A549 (cell line): ENCODE measurements around the gene DQX1. TPM values are rescaled to one million over a fixed set of nuclear protein-coding genes. Genes with fewer than 3 reads are reported as not detected.

ENCODE experiments used
- ATAC-seq, 2 experiments: fragments of 200-7000 bp in 1 of 2; fragments of >200 bp in 1 of 2; cut with Nextera tagmentation in 1 of 2; cut with Tn5 transposase in 1 of 2; 3 replicates each; pipeline versions ENCODE4 v1.8.0 to v1.9.1; 2018 to 2020; ENCODE audit warnings: mild to moderate bottlenecking in 1 of 2, moderate library complexity in 1 of 2
- CTCF ChIA-PET: fragments of 300-600 bp; sonication (Branson Sonifier 250); formaldehyde crosslinking; extraction: SDS; loops from one replicate; lab custom pipeline; 2021; ENCODE audit warnings: antibody characterized with exemption, inconsistent platforms; lab: Yijun Ruan, JAX
- POLR2A ChIA-PET: fragments of 350-600 bp; formaldehyde crosslinking; extraction: SDS; loops from one replicate; lab custom pipeline; 2021; ENCODE audit warnings: antibody characterized with exemption, inconsistent platforms; lab: Yijun Ruan, JAX
- DNase-seq, 2 experiments: peaks; one replicate each; pipeline versions ENCODE4 v3.0.0 to v3.0.0-alpha.2; 2011 to 2016; ENCODE audit warnings: low read depth in 1 of 2, low spot score in 1 of 2
- FAIRE-seq: peaks from 2 replicates; lab custom pipeline; 2011; peaks lifted over from hg19 to GRCh38; lab: Jason Lieb, UNC
- H3K27ac ChIP-seq, 2 experiments: fragments of >200 bp; sonication (Bioruptor Twin); formaldehyde crosslinking; 3 replicates each; pipeline ENCODE4 v1.5.1; 2016 to 2017
- H3K4me1 ChIP-seq: fragments of >200 bp; sonication (Bioruptor Twin); formaldehyde crosslinking; 3 replicates; pipeline ENCODE4 v1.6.1; 2016
- H3K4me2 ChIP-seq: fragments of >200 bp; sonication (Bioruptor Twin); formaldehyde crosslinking; 3 replicates; pipeline ENCODE4 v1.6.1; 2016
- H3K4me3 ChIP-seq: fragments of >200 bp; sonication (Bioruptor Twin); formaldehyde crosslinking; 3 replicates; pipeline ENCODE4 v1.5.1; 2016
- H3K9me3 ChIP-seq: fragments of >200 bp; sonication (Bioruptor Twin); formaldehyde crosslinking; 3 replicates; pipeline ENCODE4 v1.6.1; 2016
- ATOH8 ChIP-seq: fragments of 250-450 bp; sonication (Bioruptor Pico); IDR thresholded peaks from 2 replicates; pipeline ENCODE4 v1.5.0; 2020; ENCODE audit warnings: low read depth, mild to moderate bottlenecking, moderate library complexity
- CBX8 ChIP-seq: fragments of 200-600 bp; sonication (generic); IDR thresholded peaks from 2 replicates; pipeline ENCODE4 v1.6.1; 2016
- CHD4 ChIP-seq: fragments of 200-600 bp; sonication (generic); IDR thresholded peaks from 2 replicates; pipeline ENCODE4 v1.6.1; 2016; ENCODE audit warnings: antibody characterized with exemption, mild to moderate bottlenecking, borderline replicate concordance
- EHF ChIP-seq: fragments of 250-450 bp; sonication (Bioruptor Pico); IDR thresholded peaks from 2 replicates; pipeline ENCODE4 v1.5.0; 2020; ENCODE audit warnings: mild to moderate bottlenecking
- EP300 ChIP-seq, 2 experiments: fragments of >200 bp; sonication (Bioruptor Twin); formaldehyde crosslinking; IDR thresholded peaks; 2 replicates in 1 of 2; 3 replicates in 1 of 2; pipeline ENCODE4 v1.6.1; 2016 to 2017
- ESRRA ChIP-seq: fragments of 150-350 bp; IDR thresholded peaks from 2 replicates; pipeline ENCODE4 v1.6.1; 2014; ENCODE audit warnings: mild to moderate bottlenecking, low read length, borderline replicate concordance
- FOSL2 ChIP-seq, 2 experiments: fragments of 450-650 bp in 1 of 2; fragments of >200 bp in 1 of 2; sonication (Bioruptor Twin) in 1 of 2; formaldehyde crosslinking; IDR thresholded peaks; 2 replicates each; pipeline versions ENCODE4 v1.5.0 to v1.6.1; 2016 to 2020; ENCODE audit warnings: mild to moderate bottlenecking in 1 of 2, moderate library complexity in 1 of 2
- FOXS1 ChIP-seq: fragments of 250-450 bp; sonication (Bioruptor Pico); IDR thresholded peaks from 2 replicates; pipeline ENCODE4 v1.5.0; 2020; ENCODE audit warnings: mild to moderate bottlenecking, moderate library complexity
- GATA3 ChIP-seq: IDR thresholded peaks from 2 replicates; pipeline ENCODE4 v1.6.1; 2012; ENCODE audit warnings: borderline replicate concordance
- HEYL ChIP-seq: fragments of 250-450 bp; sonication (Bioruptor Pico); IDR thresholded peaks from 2 replicates; pipeline ENCODE4 v1.8.0; 2021; ENCODE audit warnings: mild to moderate bottlenecking, moderate library complexity
- HOXA7 ChIP-seq: fragments of 250-450 bp; sonication (Bioruptor Pico); IDR thresholded peaks from 2 replicates; pipeline ENCODE4 v1.5.0; 2020; ENCODE audit warnings: mild to moderate bottlenecking, moderate library complexity
- HOXB5 ChIP-seq: fragments of 250-450 bp; sonication (Bioruptor Pico); IDR thresholded peaks from 2 replicates; pipeline ENCODE4 v1.5.0; 2020; ENCODE audit warnings: mild to moderate bottlenecking, moderate library complexity
- JUN ChIP-seq, 2 experiments: fragments of >200 bp; sonication (Bioruptor Twin); formaldehyde crosslinking; IDR thresholded peaks; 2 replicates in 1 of 2; 3 replicates in 1 of 2; pipeline ENCODE4 v1.6.1; 2016 to 2017
- JUNB ChIP-seq: fragments of >200 bp; sonication (Bioruptor Twin); formaldehyde crosslinking; IDR thresholded peaks from 2 replicates; pipeline ENCODE4 v1.6.1; 2016
- KDM5A ChIP-seq: fragments of 200-600 bp; sonication (generic); IDR thresholded peaks from 2 replicates; pipeline ENCODE4 v1.6.1; 2016; ENCODE audit warnings: antibody characterized with exemption, mild to moderate bottlenecking
- PHF8 ChIP-seq: fragments of 200-600 bp; sonication (generic); IDR thresholded peaks from 2 replicates; pipeline ENCODE4 v1.6.1; 2016; ENCODE audit warnings: low read depth, mild to moderate bottlenecking, antibody characterized with exemption, moderate library complexity, borderline replicate concordance
- POLR2AphosphoS2 ChIP-seq: conservative IDR thresholded peaks from 2 replicates; pipeline ENCODE4 v1.6.1; 2012; ENCODE audit warnings: low read length, improper control_type of control experiment, inconsistent platforms
- RAD21 ChIP-seq, 2 experiments: fragments of >200 bp in 1 of 2; sonication (Bioruptor Twin) in 1 of 2; formaldehyde crosslinking in 1 of 2; IDR thresholded peaks in 1 of 2; conservative IDR thresholded peaks in 1 of 2; 2 replicates in 1 of 2; 3 replicates in 1 of 2; pipeline ENCODE4 v1.6.1; 2012 to 2018; ENCODE audit warnings: inconsistent platforms in 1 of 2
- RFX5 ChIP-seq: fragments of 450-650 bp; IDR thresholded peaks from 2 replicates; pipeline ENCODE4 v1.7.1; 2014; ENCODE audit warnings: antibody characterized with exemption, mild to moderate bottlenecking, moderate library complexity
- RNF2 ChIP-seq: fragments of 200-600 bp; sonication (generic); IDR thresholded peaks from 2 replicates; pipeline ENCODE4 v1.6.1; 2016; ENCODE audit warnings: low read depth, mild to moderate bottlenecking, antibody characterized with exemption, moderate library complexity, borderline replicate concordance
- SMC3 ChIP-seq: fragments of >200 bp; sonication (Bioruptor Twin); formaldehyde crosslinking; IDR thresholded peaks from 3 replicates; pipeline ENCODE4 v1.6.1; 2018; ENCODE audit warnings: inconsistent platforms
- SREBF2 ChIP-seq: fragments of 450-650 bp; IDR thresholded peaks from 2 replicates; pipeline ENCODE4 v1.6.1; 2014; ENCODE audit warnings: mild to moderate bottlenecking, moderate library complexity
- TFCP2L1 ChIP-seq: fragments of 250-450 bp; sonication (Bioruptor Pico); IDR thresholded peaks from 2 replicates; pipeline ENCODE4 v1.5.0; 2021; ENCODE audit warnings: mild to moderate bottlenecking
- ZFP36 ChIP-seq: fragments of 450-650 bp; IDR thresholded peaks from 2 replicates; pipeline ENCODE4 v1.6.1; 2014; ENCODE audit warnings: borderline replicate concordance; ENCODE audit not compliant: partially characterized antibody
- WGBS: methylation state at CpG from one replicate; pipeline ENCODE4 v1.1.6; 2017; ENCODE audit errors: missing lambda C conversion rate; 5-methylcytosine and 5-hydroxymethylcytosine counted together
- polyA plus RNA-seq, 4 experiments: library from polyadenylated mRNA; depleted of rRNA in 3 of 4; stranded (reverse); fragments of >200 nt; fragmentation: RNase III in 1 of 4; extraction: RNeasy Plus Mini Kit Qiagen cat#74134 plus additional on column Dnase treatment in 1 of 4; gene quantifications; 2 replicates in 3 of 4; 3 replicates in 1 of 4; pipeline ENCODE4 v1.2.3, GENCODE V29; 2011 to 2017
- TF ChIP-seq, protein P1 (sequence below): IDR thresholded peaks from 2 replicates; pipeline ENCODE4 v1.6.1; 2012
- TF ChIP-seq, protein P2 (sequence below): fragments of 450-650 bp; IDR thresholded peaks from 2 replicates; pipeline ENCODE4 v1.6.1; 2014; ENCODE audit warnings: antibody characterized with exemption
- TF ChIP-seq, protein P3 (sequence below): IDR thresholded peaks from 2 replicates; pipeline ENCODE4 v1.6.1; 2012; ENCODE audit warnings: low read depth, borderline replicate concordance

The DQX1 gene
- polyA plus RNA-seq, 2 of the 4 experiments (the other 2 are of a cell fraction), result 0.15 to 0.39 TPM

DNA sequence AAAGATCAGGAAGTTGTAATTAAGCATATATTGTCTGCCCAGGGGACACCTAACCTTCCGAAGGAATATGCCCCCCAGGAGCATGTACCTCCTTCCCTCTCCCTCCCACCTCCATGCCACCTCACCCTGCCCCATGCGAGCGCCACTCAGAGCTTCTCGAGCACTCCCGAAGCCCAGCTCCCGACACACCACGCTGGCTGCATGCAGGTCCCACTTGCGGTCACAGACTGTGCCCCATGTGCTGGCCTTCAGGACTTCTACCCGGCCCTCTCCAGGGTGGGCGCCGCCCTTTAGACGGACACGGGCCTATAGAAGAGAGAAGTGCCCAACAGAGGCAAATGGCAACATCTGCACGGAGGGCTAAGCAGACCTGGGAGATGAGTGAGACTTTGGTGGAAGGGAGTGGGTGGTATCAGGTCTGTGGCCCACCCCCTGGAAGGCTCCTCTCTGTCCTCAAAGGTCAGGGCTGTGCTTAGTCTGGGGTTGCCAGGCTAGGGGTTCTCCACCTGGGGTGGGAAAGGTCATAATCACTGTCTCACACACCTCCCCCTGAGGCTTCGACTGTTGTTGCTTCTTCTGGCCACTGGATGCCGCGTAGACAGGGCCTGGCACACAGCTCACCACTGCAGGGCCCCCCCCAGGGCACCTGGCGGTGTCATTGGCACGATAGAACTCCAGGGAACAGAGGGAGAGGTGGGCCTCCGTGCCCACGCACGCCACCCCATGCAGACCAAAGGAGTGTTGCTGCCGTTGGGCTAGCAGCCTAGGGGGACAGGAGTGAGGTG is 10.3 kb upstream of the DQX1 start:
- CTCF ChIA-PET, result interaction anchor here (0.8 to 8.5 kb wide), 6 partner anchors 8 to 54 kb away, joined by 3 to 92 read pairs (median 4); partner anchors contain the start of genes CCDC142 and TTC31
- 71% methylated on average over 23 of the region's 23 CpGs for WGBS
- Histone ChIP-seq H3K9me3 (no peaks in the 10 kb centered on the region), H3K4me1 (no peaks in the 10 kb centered on the region), H3K27ac (no peak overlapping the region), H3K4me3 (no peak overlapping the region), H3K4me2 (no peak overlapping the region)
- DNase-seq (no peak), FAIRE-seq (no peak), ATAC-seq (peak in 1 of 2 experiments; percentile 47; a peak in 3 of 6 replicates)
- TF ChIP-seq RFX5 (no peak), HOXA7 (CRISPR knock-in tag) (no peak), EP300 (IDR thresholded peaks at IDR 0.05) (no peak), RAD21 (conservative IDR thresholded peaks at IDR 0.05 in 1 of 2, IDR thresholded peaks at IDR 0.05 in 1 of 2) (no peak), SMC3 (no peak), JUNB (no peak), HEYL (no peak), CBX8 (no peak), CHD4 (no peak), HOXB5 (CRISPR knock-in tag) (no peak), KDM5A (no peak)
- TF ChIP-seq, protein P1, sequence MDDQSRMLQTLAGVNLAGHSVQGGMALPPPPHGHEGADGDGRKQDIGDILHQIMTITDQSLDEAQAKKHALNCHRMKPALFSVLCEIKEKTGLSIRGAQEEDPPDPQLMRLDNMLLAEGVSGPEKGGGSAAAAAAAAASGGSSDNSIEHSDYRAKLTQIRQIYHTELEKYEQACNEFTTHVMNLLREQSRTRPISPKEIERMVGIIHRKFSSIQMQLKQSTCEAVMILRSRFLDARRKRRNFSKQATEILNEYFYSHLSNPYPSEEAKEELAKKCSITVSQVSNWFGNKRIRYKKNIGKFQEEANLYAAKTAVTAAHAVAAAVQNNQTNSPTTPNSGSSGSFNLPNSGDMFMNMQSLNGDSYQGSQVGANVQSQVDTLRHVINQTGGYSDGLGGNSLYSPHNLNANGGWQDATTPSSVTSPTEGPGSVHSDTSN, result no peak
- TF ChIP-seq, protein P2, sequence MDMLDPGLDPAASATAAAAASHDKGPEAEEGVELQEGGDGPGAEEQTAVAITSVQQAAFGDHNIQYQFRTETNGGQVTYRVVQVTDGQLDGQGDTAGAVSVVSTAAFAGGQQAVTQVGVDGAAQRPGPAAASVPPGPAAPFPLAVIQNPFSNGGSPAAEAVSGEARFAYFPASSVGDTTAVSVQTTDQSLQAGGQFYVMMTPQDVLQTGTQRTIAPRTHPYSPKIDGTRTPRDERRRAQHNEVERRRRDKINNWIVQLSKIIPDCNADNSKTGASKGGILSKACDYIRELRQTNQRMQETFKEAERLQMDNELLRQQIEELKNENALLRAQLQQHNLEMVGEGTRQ, result no peak
- TF ChIP-seq, protein P3, sequence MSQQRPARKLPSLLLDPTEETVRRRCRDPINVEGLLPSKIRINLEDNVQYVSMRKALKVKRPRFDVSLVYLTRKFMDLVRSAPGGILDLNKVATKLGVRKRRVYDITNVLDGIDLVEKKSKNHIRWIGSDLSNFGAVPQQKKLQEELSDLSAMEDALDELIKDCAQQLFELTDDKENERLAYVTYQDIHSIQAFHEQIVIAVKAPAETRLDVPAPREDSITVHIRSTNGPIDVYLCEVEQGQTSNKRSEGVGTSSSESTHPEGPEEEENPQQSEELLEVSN, result no peak
- POLR2A ChIA-PET, result no interaction called here

DNA sequence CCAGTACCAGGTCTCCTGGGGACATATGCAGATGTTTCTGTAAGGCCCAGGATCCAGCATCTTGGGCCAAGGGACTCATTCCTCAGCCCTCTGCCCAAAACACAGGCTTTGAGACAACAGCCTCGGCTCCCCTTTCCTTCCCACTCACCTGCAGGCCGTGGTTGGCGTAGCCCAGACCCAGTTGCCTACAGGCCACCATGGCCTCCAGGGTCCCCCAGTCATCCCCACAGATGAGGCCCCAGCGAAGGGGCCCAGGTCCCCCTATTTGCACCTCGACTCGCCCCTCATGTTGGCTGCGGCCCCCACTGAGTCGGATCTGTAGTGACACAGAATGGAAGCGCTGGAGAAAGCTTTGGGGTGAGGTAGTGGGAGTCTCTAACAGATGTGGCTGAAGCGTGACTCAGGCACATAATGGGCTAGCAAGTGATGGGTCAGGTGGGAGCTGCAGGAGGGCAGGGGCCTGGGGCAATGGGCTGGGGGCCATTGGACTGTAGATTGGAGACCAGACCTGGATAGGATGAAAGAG is 9.5 kb upstream of the DQX1 start:
- TF ChIP-seq PHF8 (no peak), GATA3 (no peak), RNF2 (no peak), ATOH8 (CRISPR knock-in tag) (no peak), JUN (IDR thresholded peaks at IDR 0.05) (no peak), SREBF2 (no peak), SMC3 (no peak), ESRRA (no peak), RFX5 (no peak), ZFP36 (no peak), TFCP2L1 (CRISPR knock-in tag) (no peak), FOSL2 (IDR thresholded peaks at IDR 0.05) (no peak), FOSL2 (CRISPR knock-in tag; IDR thresholded peaks at IDR 0.05) (no peak), POLR2AphosphoS2 (no peak), FOXS1 (CRISPR knock-in tag) (no peak), EHF (CRISPR knock-in tag) (no peak)
- TF ChIP-seq, all 56 proteins: peak for 0
- CTCF ChIA-PET, result interaction anchor here (0.8 to 8.5 kb wide), 7 partner anchors 9 to 53 kb away, joined by 3 to 92 read pairs (median 4); partner anchors contain the start of genes CCDC142 and TTC31
- Histone ChIP-seq H3K27ac (no peak overlapping the region), H3K9me3 (no peaks in the 10 kb centered on the region), H3K4me1 (peaks cover 7% of the 10 kb centered on the region; the same call in 2 of the 3 replicates), H3K4me3 (no peak overlapping the region), H3K4me2 (no peak overlapping the region)
- POLR2A ChIA-PET, result no interaction called here
- FAIRE-seq (no peak), DNase-seq (no peak), ATAC-seq (no peak)
- 72% methylated on average over 4 of the region's 10 CpGs for WGBS
